ENCODE measurements around the gene KRTAP12-2. TPM values are rescaled to one million over a fixed set of nuclear protein-coding genes. Genes with fewer than 3 reads are reported as not detected.
"Not testable (repeated sequence)": the region's sequence is repeated elsewhere in the genome, so short reads cannot be mapped to it uniquely, and the experiment has no call there.

Gene KRTAP12-2
- total RNA-seq, 2 experiments from 2014 or later = not detected

DNA sequence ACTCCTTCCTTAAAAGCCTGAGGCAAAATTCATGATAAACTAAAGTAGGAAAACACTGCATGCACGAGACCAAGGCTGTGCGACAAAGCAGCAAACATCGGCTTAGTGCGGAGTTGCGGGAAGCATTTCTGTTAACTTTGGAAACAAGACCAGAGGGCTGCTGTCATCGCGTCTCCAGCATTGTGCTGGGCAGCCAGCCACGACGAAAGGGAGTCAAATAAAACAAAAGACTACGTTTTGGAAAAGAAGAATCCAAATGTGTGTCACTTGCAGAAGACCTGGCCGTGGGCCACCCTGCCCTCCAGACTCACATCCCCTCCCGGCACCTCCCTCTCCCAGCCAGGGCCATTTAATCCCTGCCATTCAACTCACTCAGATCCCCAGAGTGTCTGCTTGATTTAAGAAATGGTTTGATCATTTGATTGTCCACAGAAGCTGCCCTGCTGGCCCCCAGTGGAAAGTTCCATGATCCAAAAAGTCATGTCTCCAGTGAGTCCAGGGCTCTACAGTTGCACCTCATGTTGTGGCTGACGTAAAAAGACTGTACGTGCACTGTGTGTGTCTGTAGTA, 22.9 kb downstream of the KRTAP12-2 start:
- peaks cover 32% of the 10 kb centered on the region for H3K9me3 Mint-ChIP-seq (ENCODE audit: low read depth)
- intact Hi-C loops (cut with DNase I, micrococcal nuclease) = no loop called here
- ChIA-PET POLR2A (no interaction called here), CTCF (no interaction called here)
- DNase-seq (no peak), ATAC-seq (no peak)
- peaks cover 14% of the 10 kb centered on the region for H3K36me3 Mint-ChIP-seq (ENCODE audit: low read depth)
- no peaks in the 10 kb centered on the region for H3K27me3 Mint-ChIP-seq
- H3K27ac Mint-ChIP-seq = no peak overlapping the region
- no peak overlapping the region for H3K4me3 Mint-ChIP-seq
- no peaks in the 10 kb centered on the region for H3K4me1 Mint-ChIP-seq

DNA sequence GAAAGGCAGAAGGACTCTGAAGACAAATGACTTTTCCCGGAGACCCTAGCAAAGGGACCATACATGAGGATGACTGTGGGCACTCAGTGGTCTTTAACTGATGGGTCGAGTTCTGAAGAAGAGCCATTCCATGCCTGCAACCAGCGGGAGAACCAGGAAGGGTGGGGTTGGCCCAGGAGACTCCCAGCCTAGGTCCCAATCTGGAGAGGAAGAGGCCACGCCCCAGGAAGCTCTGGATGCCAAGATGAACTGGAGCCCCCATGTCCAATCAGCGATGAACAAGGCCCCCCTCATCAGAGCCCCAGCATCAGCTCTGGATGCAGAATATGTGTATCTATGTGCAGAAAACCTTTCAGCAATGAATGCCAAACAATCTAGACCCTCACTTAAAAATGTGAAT, 26.0 kb downstream of the KRTAP12-2 start:
- H3K4me1 Mint-ChIP-seq = no peaks in the 10 kb centered on the region
- intact Hi-C loops (cut with DNase I, micrococcal nuclease) = no loop called here

DNA sequence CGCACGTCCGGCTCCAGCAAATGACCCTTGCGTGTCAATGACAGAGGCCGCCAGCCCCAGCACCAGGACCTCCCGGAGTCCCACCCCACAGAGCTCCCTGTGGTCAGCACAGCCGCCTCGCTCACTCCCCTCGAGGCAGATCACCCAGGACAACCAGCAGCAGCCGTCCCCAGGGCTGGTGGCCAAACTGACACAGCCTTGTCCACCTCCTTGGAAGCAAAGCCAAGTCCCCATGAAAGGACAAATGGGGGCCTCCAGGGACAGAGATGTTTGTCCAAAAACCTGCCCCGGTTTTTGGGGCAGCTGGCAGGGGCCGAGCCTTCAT, 27.4 kb downstream of the KRTAP12-2 start:
- DNase-seq (no peak), ATAC-seq (no peak)
- no peak overlapping the region for H3K27ac Mint-ChIP-seq
- H3K4me3 Mint-ChIP-seq = no peak overlapping the region
- intact Hi-C loops (cut with DNase I, micrococcal nuclease) = no loop called here
- H3K36me3 Mint-ChIP-seq (ENCODE audit: low read depth) = peaks cover 6% of the 10 kb centered on the region
- no peaks in the 10 kb centered on the region for H3K4me1 Mint-ChIP-seq
- POLR2A ChIA-PET = no interaction called here
- no peaks in the 10 kb centered on the region for H3K27me3 Mint-ChIP-seq
- CTCF ChIA-PET = no interaction called here
- peaks cover 24% of the 10 kb centered on the region for H3K9me3 Mint-ChIP-seq (ENCODE audit: low read depth)

More for the DNA sequence above, 26.0 kb downstream of the KRTAP12-2 start:
- no peaks in the 10 kb centered on the region for H3K27me3 Mint-ChIP-seq
- H3K9me3 Mint-ChIP-seq (ENCODE audit: low read depth) = peaks cover 32% of the 10 kb centered on the region
- no peak overlapping the region for H3K4me3 Mint-ChIP-seq
- POLR2A ChIA-PET = no interaction called here
- ATAC-seq = no peak
- H3K36me3 Mint-ChIP-seq (ENCODE audit: low read depth) = peaks cover 12% of the 10 kb centered on the region
- no peak for DNase-seq
- no peak overlapping the region for H3K27ac Mint-ChIP-seq
- CTCF ChIA-PET = no interaction called here

DNA sequence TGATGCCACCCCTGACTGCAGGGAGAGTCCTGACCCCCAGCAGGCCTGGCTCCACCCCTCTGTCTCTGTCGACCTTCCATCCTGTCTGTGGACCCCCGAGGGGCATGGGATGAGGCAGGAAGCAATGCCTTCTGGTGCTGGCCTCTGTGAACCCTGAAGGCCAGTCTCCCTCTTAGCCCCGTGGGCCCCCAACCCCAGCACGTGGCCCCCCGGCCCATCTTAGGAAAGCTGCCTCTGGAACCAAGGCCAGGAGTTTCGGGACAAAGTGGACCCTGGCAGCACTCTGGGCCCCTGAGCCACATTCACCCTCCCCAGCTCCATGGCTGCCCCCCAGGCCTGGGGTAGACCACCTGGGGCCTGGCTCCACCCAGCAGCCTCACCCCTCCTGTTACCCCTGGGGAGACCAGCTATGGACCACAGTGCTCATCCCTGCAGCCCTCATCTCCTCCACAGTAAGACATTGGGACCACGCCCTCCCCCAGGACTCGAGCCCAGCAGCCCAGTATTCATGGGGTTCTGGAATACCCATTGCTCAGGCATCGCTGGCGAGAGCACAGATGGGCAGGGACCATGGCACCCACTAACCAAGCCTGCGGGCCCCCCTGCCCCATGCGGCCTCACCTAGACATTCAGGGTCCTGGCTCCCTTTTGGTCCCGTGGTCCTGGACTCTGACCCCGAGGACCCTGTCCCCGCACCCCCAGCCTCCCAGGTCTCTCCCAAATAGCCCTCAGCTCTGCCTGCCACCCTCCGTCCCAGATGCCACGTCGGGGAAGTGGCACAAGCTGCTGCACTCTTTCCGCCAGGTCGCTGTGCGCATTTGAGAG, 28.0 kb downstream of the KRTAP12-2 start:
- peaks cover 20% of the 10 kb centered on the region for H3K9me3 Mint-ChIP-seq (ENCODE audit: low read depth)
- H3K4me1 Mint-ChIP-seq; H3K36me3 Mint-ChIP-seq (ENCODE audit: low read depth); ATAC-seq; H3K27me3 Mint-ChIP-seq; intact Hi-C loops (cut with DNase I, micrococcal nuclease); H3K4me3 Mint-ChIP-seq; POLR2A ChIA-PET; CTCF ChIA-PET; DNase-seq; H3K27ac Mint-ChIP-seq: not testable (repeated sequence)

DNA sequence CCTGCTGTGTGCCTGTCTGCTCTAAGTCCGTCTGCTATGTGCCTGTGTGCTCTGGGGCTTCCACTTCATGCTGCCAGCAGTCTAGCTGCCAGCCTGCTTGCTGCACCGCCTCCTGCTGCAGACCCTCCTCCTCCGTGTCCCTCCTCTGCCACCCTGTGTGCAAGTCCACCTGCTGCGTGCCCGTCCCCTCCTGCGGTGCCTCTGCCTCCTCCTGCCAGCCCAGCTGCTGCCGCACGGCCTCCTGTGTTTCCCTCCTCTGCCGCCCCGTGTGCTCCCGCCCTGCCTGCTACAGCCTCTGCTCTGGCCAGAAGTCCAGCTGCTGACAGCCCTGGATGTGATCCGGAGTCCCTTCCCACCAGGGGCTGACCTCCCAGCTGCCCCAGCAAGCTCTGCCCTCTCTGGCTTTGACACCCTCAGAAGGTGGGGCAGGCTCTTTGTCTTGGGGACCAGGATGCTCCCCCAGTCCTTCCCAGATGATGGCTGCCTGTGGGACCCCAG, 28.8 kb downstream of the KRTAP12-2 start:
- H3K27me3 Mint-ChIP-seq; ATAC-seq; DNase-seq; POLR2A ChIA-PET; CTCF ChIA-PET; intact Hi-C loops (cut with DNase I, micrococcal nuclease); H3K36me3 Mint-ChIP-seq (ENCODE audit: low read depth); H3K4me1 Mint-ChIP-seq; H3K4me3 Mint-ChIP-seq; H3K27ac Mint-ChIP-seq: not testable (repeated sequence)
- H3K9me3 Mint-ChIP-seq (ENCODE audit: low read depth) = peaks cover 18% of the 10 kb centered on the region

DNA sequence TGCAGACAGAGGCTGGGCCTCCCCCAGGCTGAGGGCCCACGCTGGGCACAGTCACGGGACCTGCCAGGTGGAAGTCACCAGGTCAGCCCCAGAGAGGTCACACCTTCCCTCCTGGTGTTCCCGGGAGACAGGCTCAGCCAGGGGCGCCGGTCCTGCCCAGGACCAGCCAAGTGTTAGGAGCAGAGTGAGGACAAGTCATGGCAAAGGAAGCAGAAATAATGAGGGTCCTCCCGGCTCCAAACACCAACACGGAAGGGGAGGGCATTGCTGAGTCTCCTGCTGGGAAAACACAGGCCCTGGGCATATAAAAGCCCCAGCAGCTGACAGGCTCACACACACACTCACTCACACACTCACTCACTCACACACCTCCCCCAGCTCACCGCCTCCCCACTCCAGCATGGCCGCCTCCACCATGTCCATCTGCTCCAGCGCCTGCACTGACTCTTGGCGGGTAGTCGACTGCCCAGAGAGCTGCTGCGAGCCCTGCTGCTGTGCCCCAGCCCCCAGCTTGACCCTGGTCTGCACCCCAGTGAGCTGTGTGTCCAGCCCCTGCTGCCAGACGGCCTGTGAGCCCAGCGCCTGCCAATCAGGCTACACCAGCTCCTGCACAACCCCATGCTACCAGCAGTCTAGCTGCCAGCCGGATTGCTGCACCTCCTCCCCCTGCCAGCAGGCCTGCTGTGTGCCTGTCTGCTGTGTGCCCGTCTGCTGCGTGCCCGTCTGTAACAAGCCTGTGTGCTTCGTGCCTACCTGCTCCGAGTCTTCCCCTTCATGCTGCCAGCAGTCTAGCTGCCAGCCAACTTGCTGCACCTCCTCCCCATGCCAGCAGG, 29.5 kb downstream of the KRTAP12-2 start, which contains the start of gene KRTAP10-10:
Gene KRTAP10-10, plus strand, starts transcription at position 339 of the 833 bp plus-strand sequence. Its CDS starts 62 bp downstream, at position 401.
- ATAC-seq (no peak), DNase-seq (no peak)
- Mint-ChIP-seq H3K27me3 (no peaks in the 10 kb centered on the region), H3K4me1 (no peaks in the 10 kb centered on the region), H3K36me3 (ENCODE audit: low read depth) (peaks cover 3% of the 10 kb centered on the region), H3K27ac (no peak within 1 kb of the TSS), H3K4me3 (no peak within 1 kb of the TSS), H3K9me3 (ENCODE audit: low read depth) (peaks cover 17% of the 10 kb centered on the region)
- CTCF ChIA-PET = no interaction called here
- POLR2A ChIA-PET = no interaction called here
- intact Hi-C loops (cut with DNase I, micrococcal nuclease) = no loop called here

DNA sequence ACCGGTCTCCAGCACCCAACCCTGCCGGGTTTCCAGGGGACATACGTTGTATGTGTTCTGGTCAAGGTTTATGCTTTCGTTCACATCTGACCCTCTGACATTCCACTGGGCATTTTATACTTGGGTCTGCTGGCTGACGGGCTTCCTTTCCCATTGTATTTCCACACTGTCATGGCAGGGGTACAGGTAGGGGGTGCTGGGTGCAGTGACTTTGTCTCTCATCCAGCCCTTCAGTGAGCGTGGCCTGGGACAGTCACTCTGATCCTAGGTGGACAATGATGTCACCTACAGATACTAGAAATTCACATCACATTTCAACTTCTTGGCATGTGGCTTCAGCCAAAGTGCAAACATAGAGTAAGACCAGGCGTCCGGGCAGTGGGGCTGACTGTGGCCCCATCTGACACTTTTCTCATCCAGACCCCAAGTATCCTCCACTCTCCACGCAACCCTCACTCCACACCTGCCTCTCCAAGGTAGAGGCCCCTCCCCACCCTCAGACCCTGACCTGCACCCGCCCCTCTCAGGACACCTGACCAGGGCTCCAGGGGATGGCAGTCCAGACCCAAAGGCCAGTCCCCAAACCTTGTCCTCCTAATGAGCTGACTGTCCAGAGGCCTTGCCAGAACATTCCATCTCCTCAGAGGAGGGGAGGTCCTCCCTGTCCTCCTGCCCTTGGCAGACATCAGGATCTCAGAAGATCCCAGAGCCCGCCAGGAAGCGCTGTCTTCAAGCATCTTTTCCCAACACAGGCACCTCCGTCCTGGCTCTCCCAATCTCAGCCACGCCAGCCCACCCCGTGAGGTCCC, 30.3 kb downstream of the KRTAP12-2 start:
- DNase-seq = no peak
- Mint-ChIP-seq H3K36me3 (ENCODE audit: low read depth) (peaks cover 6% of the 10 kb centered on the region), H3K27me3 (no peaks in the 10 kb centered on the region), H3K4me3 (no peak overlapping the region), H3K4me1 (no peaks in the 10 kb centered on the region), H3K27ac (no peak overlapping the region), H3K9me3 (ENCODE audit: low read depth) (peaks cover 19% of the 10 kb centered on the region)
- CTCF ChIA-PET = no interaction called here
- intact Hi-C loops (cut with DNase I, micrococcal nuclease) = no loop called here
- POLR2A ChIA-PET = no interaction called here
- ATAC-seq = no peak

DNA sequence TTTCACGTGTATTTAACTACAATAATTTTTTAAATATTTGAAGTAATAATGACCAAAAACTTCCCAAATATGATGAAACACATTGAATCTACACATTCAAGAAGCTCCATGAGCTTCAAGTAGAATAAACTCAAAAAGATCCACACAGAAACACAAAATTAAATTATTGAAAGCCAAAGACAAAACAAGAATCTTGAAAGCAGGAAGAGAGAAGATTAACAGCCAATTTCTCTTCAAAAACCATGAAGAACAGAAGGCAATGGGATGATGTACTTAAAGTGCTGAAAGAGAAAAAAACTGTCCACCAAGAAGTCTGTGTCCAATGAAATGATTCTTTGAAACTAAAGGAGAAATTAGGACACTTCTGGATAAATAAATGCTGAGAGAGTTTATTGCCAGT, 34.7 kb downstream of the KRTAP12-2 start:
- Mint-ChIP-seq H3K4me1 (peaks cover 21% of the 10 kb centered on the region), H3K27ac (no peak overlapping the region), H3K9me3 (ENCODE audit: low read depth) (peaks cover 28% of the 10 kb centered on the region), H3K4me3 (no peak overlapping the region), H3K36me3 (ENCODE audit: low read depth) (peaks cover 5% of the 10 kb centered on the region), H3K27me3 (no peaks in the 10 kb centered on the region)
- ChIA-PET POLR2A (no interaction called here), CTCF (interaction anchor here (1.5 kb wide), 1 partner anchor 11 kb away, joined by 4 read pairs; no protein-coding TSS in a partner anchor)
- no peak for ATAC-seq
- intact Hi-C loops (cut with DNase I, micrococcal nuclease) = no loop called here
- no peak for DNase-seq

DNA sequence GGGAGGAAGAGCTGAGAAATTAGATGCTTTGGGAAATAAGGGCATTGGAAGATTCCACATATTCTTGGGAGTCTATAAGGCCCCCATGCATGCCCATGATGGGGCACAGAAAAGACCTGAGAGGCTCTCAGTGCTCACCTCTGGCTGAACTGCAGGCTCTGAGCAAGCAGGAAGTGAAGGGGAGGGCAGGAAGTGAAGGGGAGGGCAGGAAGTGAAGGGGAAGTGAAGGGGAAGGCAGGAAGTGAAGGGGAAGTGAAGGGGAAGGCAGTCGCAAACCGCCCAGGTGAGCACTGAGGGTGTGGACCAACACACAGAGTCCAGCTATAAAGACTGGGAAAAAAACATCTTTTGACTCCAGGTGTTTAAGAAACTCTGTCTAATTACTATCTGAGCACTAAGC, 36.3 kb downstream of the KRTAP12-2 start:
- H3K36me3 Mint-ChIP-seq (ENCODE audit: low read depth) = peaks cover 5% of the 10 kb centered on the region
- DNase-seq = no peak
- CTCF ChIA-PET = no interaction called here
- H3K4me3 Mint-ChIP-seq = no peak overlapping the region
- H3K4me1 Mint-ChIP-seq = peaks cover 21% of the 10 kb centered on the region
- intact Hi-C loops (cut with DNase I, micrococcal nuclease) = no loop called here
- H3K9me3 Mint-ChIP-seq (ENCODE audit: low read depth) = peaks cover 28% of the 10 kb centered on the region
- H3K27me3 Mint-ChIP-seq = no peaks in the 10 kb centered on the region
- POLR2A ChIA-PET = no interaction called here
- H3K27ac Mint-ChIP-seq = peak overlapping the region; percentile 27
- no peak for ATAC-seq

DNA sequence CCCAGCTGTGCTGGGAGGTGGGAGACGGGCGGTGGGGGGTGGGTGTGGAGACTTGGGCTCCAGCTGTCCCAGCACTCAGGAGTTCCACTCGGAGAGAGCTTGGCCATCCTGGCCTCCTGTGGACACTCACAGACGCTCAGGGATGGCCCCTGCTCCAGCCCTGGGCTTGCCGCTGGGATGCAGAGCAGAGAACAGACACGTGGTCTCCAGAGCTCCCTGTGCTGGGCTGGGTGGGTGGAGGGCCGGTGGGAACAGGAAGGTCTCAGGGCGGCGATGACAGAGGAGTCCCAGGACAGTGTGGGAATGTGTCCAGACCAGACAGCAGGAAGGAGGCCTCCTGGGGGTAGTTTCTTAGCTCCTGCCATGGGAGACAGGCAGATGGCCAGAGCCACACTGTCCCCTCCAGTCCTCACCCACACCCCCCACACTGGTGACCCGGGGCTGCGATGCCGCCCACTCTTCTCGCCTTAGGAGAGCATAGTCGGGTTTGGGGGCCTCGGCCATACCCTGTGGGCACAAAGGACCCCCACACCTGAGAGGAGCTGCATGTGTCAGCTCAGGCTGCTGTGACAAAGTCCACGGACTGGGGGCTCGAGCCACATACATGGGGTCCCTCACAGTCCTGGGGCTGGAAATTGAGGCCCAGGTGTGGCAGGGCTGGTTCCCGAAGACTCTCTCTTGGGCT, 37.9 kb downstream of the KRTAP12-2 start:
- peaks cover 41% of the 10 kb centered on the region for H3K9me3 Mint-ChIP-seq (ENCODE audit: low read depth)
- DNase-seq (no peak), ATAC-seq (no peak)
- CTCF ChIA-PET = interaction anchor here (0.6 kb wide), 1 partner anchor 74 kb away, joined by 3 read pairs; no protein-coding TSS in a partner anchor
- H3K36me3 Mint-ChIP-seq (ENCODE audit: low read depth) = peaks cover 7% of the 10 kb centered on the region
- H3K4me3 Mint-ChIP-seq = no peak overlapping the region
- intact Hi-C loops (cut with DNase I, micrococcal nuclease) = no loop called here
- POLR2A ChIA-PET = no interaction called here
- H3K27ac Mint-ChIP-seq = no peak overlapping the region
- no peaks in the 10 kb centered on the region for H3K27me3 Mint-ChIP-seq
- peaks cover 21% of the 10 kb centered on the region for H3K4me1 Mint-ChIP-seq

DNA sequence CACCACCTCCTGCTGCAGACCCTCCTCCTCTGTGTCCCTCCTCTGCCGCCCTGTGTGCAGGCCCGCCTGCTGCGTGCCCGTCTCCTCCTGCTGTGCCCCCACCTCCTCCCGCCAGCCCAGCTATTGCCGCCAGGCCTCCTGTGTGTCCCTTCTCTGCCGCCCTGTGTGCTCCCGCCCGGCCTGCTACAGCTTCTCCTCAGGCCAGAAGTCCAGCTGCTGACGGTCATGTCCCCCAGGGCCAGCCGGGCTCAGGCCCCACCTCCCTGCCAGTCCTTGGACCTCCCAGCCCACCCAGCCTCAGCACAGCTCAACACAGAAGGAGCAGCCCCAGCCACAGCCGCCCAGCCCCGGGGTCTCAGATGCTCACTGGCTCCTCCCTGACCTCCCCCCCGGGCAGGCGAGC, 38.9 kb downstream of the KRTAP12-2 start:
- ATAC-seq; intact Hi-C loops (cut with DNase I, micrococcal nuclease): not testable (repeated sequence)
- peaks cover 43% of the 10 kb centered on the region for H3K9me3 Mint-ChIP-seq (ENCODE audit: low read depth)

More for the DNA sequence above, 38.9 kb downstream of the KRTAP12-2 start:
- CTCF ChIA-PET; POLR2A ChIA-PET; H3K4me3 Mint-ChIP-seq; DNase-seq; H3K36me3 Mint-ChIP-seq (ENCODE audit: low read depth); H3K27ac Mint-ChIP-seq; H3K27me3 Mint-ChIP-seq: not testable (repeated sequence)
- peaks cover 21% of the 10 kb centered on the region for H3K4me1 Mint-ChIP-seq

Measured in activated CD4-positive, alpha-beta T cell treated with anti-CD3 and anti-CD28 coated beads for 36 hours (primary cell).